SK-N-MC (cell line): Measurements from ENCODE around the gene LRFN2.

ENCODE experiments used
- EZH2 ChIP-seq: fragments of 200-600 bp; sonication (generic); IDR thresholded peaks from one replicate; pipeline ENCODE4 v1.6.1; 2017; ENCODE audit warnings: antibody characterized with exemption
- FOXP2 ChIP-seq: optimal IDR thresholded peaks from 2 replicates; pipeline ENCODE3; 2011; ENCODE audit warnings: mild to moderate bottlenecking, moderate library complexity; ENCODE audit not compliant: insufficient read depth; ENCODE audit errors: extremely low read length, control extremely low read depth
- POLR2AphosphoS5 ChIP-seq: IDR thresholded peaks from 2 replicates; pipeline ENCODE4 v1.6.1; 2012; ENCODE audit warnings: mild to moderate bottlenecking, low read depth, low read length, borderline replicate concordance

DNA sequence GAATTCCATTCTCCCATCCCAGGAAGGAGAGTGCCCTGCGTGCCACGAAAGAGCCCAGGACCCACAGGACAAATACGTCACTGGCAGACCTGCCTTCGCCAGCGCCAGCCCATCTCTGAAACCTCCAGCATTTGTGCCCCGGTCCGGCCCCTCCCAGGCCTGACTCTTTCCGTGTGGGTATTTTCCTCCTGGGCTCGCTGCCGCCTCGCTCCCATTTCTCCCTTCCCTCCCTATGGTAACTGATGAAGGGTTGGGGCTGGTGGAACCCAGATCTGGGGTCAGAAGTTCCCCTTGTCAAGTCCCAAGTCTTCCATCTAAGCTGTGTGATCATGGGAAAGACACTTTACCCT lies 208.5 kb downstream of the LRFN2 start:
- TF ChIP-seq POLR2AphosphoS5 = no peak
- TF ChIP-seq EZH2 = no peak
- TF ChIP-seq FOXP2 = no peak
